GM18861 (cell line): ENCODE measurements around the gene LITAF.
A peak's percentile ranks its signal among the peaks of the same experiment; 100 is the strongest.
"Not testable (repeated sequence)": the region's sequence is repeated elsewhere in the genome, so short reads cannot be mapped to it uniquely, and the experiment has no call there.

ENCODE experiments used
- ATAC-seq: cut with Tn5 transposase; IDR thresholded peaks from one replicate; pipeline ENCODE4 v1.9.1; 2021; ENCODE audit not compliant: unreplicated experiment

Gene LITAF

DNA sequence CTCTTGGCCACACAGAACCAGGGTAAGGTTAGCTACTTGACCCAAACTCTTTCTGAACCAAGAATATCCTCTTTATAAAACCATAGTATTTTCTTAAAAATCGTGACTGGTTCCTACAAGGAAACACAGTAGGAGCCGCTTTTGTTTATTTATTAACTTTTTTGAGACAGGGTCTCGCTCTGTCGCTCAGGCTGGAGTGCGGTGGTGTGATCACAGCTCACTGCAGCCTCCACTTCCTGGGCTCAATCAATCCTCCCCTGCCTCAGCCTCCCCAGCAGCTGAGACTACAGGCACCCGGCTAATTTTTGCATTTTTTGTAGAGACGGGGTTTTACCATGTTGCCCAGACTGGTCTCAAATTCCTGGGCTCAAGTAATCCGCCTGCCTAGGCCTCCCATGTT, 14.7 kb upstream of the LITAF start:
- no peak for ATAC-seq

DNA sequence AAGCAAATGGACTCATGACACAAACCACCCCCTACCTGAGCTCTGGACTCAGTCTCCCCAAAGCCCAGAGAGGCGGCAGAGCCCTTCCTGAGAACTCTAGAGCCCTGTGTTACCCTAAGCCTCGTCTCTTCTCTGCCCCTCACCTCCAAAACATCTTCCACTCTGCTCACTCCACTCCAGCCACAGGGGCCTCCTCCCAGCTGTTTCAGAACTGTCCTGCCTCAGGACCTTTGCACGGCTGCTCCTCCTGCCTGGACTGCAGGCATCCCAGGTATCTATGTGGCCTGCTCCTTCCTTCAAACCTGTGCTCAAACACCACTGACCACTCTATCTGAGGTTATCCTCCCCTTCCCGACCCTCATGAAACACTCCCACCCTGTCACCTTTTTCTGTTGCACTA, 12.9 kb upstream of the LITAF start:
- ATAC-seq, result no peak

DNA sequence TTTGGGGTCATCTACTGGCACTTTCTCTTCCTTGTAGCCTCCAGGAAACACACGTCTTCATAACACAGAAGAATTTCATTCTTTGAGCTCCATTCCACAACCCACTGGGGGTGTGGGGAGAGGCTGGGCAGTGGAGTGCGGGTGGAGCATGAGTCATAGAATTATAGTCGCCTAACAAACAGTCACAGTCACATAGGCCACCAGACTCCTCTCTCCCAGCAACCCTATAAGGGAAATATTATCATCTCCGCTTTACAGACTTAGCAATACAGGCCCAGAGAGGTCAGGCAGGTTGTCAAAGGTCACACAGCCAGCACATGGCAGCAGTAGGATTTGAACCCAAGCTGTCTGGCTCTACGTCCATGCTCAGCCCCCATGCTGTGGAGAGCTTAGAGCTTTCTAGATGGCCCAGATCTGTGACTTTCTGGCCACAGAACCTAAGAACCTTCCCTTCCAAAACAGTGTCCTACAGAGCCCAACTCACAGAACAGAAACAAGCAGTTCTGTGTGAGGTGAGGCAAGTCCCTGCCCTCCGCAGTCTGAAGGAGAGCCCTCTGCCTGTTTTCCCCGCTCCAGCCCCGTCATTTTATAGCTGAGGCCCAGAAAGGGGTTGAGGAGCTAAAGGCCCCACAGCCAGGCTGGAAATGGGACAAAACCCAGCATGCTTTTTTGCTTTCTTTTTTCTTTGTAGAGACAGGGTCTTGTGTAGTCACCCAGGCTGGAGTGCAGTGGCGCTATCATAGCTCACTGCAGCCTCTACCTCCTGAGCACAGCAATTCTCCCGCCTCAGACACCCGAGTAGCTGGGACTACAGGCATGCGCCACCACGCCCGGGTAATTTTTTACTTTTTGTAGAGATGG, 10.7 kb upstream of the LITAF start:
- ATAC-seq, result no peak

DNA sequence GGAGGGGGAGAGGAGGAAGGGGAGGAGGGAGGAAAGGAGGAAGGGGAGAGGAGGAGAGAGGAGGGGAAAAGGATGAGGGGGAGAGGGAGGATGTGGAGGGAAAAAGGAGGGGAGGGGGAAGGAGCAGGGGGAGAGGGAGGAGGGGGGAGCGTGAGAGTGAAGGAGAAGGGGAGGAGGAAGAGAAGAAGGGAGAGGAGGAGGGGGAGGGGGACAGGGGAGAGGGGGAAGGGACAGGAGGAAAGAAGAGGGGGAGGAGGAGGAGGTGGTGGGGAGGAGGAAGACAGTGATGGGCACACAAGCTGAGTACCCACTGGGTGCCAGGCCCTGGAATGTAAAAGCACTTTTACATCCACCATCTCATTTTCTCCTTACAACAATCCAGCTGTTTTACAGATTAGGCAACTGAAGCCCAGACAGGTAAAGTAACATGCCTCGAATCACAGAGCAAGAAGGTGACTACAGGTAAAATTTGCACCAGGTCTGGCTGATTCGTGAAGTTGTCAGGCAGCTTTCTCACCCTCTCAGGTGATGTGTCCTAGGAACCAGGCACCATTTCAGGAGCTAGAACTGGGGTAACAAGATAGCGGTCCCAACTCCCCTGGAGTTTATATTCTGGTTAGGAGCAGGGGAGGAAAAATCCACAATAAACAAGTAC, 10.0 kb upstream of the LITAF start:
- ATAC-seq, result no peak

DNA sequence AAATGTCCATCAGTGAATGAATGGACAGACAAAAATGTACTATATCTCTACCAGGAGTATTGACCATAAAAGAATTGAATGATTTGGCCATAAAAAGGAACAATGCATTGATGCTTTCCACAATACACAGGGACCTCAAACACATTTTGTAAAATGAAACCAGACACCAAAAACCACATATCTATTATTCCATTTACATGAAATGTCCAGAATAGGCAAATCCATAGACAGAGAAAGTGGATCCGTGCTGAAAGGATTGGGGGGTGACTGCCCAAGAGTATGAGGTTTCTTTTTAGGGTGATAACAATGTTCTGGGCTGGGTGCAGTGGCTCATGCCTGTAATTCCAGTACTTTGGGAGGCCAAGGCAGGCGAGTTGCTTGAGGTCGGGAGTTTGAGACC, 6.9 kb upstream of the LITAF start:
- no peak for ATAC-seq

DNA sequence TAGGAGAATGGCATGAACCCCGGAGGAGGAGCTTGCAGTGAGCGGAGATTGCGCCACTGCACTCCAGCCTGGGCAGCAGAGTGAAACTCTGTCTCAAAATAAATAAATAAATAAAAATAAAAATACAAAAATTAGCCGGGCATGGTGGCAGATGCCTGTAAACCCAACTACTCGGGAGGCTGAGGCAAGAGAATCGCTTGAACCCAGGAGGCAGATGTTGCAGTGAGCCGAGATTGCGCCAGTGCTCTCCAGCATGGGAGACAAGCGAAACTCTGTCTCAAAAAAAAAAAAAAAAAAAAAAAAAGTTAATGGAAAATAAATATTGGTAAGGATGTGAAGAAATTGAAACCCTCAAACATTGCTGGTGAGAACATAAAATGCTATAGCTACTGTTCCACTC, 6.4 kb upstream of the LITAF start:
- not testable (repeated sequence) for ATAC-seq

DNA sequence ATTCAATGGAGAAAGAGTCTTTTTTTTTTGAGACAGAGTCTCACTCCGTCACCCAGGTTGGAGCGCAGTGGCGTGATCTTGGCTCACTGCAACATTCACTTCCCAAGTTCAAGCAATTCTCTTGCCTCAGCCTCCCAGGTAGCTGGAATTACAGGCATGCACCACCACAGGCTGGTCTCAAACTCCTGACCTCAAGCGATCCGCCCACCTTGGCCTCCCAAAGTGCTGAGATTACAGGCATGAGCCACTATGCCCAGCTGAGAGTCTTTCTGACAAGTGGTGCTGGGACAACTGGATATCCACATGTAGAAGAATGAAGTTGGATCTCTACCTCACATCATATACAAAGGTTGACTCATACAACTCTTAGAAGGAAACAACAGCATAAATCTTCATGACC, 4.9 kb upstream of the LITAF start:
- not testable (repeated sequence) for ATAC-seq

DNA sequence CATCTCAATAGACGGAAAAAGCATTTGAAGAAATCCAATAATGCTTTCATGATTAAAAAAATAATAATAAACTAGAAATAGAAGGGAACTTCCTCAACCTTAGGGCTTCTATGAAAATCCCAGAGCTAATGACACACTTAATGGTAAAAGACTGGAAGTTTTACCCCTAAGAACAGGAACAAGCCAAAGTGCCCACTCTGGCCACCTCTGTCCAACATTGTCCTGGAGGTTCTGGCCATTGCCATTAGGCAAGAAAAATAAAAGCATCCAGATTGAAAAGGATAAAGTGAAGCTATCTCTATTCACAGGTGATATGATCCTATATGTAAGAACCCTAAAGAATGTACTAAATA, 2.5 kb upstream of the LITAF start:
- no peak for ATAC-seq

DNA sequence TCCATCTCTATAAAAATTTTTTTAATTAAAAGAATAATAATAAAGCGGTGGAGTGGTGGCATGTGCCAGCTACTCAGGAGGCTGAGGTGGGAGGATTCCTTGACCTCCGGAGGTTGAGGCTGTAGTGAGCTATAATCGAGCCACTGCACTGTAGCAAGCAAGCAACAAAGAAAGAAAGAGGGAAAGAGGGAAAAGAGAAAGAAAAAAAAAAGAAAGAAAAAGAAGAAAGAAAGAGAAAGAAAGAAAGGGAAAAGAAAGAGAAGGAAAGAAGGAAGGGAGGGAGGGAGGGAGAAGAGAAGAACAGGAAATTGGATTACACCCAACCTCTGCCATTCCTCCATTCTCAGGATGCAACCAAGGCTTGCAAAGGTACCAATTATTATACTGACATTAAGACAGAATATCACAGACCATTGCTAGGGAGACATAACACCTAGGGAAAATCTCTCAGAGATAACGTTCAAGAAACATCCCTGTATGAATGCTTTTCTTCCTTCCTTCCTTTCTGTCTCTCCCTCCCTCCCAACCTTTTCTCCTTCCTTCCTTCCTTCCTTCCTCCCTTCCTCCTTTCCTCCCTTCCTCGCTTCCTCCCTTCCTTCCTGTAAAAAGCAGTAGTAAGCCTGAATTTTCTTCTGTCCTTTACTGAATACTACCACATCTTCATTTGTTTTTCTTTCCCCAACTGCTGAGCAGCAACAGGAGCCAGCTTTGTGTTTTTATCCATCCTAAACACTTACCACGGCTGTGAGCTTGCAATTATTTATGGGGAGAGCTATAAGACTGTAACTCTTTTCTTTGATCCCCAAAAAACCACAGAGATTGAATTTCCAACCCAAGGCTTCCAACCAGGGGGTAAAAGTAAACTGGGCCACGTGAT, 1.8 kb upstream of the LITAF start:
- no peak for ATAC-seq

DNA sequence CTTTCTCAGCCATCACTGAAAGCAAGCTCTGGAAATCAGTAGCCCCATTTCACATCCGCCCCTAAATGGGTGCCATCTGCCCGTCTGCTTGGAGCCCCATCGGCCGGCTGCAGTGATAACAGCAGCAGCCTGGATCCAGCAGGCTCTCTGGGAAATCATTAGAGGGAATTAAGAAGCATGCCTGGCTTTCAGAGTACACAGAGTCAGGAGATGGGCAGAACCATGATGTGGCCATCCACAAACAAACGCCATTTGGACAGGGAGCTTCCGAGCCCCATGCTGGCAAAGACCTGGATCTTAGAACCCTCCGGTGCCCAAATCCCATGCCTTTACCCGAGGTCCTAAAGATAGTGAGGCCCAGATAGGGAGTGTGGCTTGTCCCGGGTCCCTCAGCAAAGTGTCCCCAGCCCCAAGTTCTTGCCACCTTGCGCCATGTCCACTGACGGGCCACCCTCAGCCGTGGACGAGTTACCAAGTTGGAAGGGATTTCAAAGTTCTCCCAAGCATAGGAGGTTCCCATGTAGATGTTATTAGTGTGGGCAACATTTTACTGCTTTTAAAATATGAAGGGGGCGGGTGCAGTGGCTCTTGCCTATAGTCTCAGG, 1.0 kb upstream of the LITAF start:
- ATAC-seq, result no peak

DNA sequence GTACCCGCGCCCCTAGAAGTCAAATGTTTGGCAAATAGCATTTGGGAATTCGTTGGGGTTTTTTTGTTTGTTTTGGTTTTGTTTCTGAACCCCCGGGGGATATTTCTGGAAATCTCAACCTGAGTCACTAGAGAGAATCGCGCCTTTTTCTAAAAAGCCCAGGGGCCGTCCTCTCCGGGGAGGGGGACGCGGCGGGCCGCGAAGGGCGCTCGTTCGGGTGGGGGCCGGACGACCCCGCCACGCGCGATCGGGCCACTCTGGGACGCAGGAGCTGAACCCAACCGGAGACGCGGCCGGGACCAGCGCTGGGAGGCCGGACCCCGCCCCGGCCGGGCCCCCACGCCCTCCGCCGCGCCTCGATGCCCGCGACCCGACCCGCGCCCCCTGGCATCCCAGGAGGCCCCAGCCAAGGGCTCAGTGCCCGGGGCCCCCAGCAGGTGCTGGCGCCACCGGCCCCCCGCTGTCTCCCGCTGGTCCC, 302 bp downstream of the LITAF start:
- peak; percentile 13 for ATAC-seq

DNA sequence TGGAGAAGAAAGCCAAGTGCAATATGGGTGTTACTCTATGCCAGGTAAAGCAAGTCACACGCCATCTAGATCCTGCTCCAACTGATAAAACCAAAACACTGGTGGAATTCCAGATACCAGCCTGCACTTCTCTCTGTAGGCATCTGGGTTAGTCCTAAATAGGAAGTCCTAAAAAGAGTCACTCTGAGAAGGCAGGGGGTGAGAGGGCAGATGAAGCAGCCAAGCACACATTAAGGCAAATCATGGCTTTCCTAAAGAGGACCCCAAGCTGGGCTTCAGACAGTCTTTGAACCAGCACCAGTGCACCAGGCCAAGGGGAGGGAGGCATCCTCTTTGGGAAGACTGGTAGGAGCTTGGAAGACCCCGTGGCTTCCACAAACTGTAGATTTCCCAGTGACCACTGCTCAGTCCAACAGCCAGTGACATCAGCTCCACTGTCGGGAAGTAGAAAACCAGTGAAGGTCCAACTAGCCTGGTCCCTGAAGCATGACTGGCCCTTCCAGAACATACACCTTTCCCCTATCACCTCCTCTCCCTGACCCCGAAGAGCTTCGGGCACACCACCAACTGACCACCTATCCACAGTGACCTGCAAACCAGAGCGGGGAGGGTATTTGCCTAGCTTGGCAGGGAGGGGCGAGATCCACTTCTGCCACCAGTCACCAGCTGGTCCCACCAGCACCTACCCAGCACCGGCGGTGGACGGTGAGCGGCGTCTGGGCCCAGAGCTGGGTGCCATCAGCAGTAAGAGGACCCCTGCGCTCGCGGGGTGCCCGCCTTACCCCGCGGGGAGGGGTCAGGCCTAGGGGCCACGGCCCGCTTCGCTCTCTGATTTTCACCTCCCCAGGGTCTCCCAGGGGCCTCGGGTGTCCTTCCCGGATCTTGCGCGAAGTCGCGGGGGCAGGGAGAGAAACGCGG, 1.0 kb downstream of the LITAF start:
- no peak for ATAC-seq

DNA sequence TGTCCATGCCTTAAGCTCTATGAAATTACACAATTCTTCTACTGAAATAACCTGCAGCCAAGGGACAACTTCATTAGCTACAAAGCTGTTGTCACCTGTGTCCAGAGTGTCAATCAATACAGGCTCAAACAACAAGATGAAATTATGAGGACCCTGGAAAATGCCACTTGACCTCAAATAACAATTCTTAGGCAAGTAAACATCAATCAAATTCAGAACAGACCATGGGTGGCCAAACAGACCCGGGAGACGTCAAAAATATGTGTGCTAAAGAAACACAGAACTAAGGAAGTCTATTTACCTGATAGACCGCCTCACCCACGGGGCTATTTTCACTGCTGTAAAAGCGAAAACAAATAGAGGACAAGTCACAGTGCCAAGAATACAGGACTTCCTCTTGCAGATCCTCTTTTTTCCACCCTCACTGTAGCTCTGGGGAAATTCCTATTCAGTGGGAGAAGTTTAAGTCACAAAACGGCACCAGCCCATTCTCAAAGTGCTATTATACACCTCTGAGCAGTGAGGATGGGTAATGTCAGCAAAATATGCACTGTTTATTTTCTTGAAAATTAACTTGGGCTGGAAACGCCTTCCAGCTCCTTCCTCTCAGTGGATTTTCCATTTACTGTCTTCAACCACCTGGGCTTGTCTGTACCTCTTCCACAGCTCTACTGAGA, 2.7 kb downstream of the LITAF start:
- ATAC-seq, result no peak

DNA sequence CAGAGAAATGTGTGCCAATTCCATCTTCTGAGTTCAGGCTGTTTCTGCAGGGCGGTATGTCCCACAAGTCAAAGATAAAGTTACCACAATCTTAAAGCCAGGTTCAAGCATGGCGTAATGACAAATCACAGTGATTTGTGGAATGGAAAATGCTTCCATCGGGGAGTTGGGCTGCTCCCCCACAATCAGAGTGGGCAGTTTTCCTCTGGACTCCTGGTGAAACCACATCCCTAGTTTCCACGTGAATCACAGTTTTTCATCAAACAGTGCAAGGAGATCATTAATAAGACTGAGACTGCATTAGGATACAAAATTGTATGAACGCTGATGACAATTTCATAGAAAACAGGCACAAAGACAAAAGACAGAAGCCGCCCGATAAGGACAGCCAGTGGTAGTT, 3.6 kb downstream of the LITAF start:
- ATAC-seq, result no peak

DNA sequence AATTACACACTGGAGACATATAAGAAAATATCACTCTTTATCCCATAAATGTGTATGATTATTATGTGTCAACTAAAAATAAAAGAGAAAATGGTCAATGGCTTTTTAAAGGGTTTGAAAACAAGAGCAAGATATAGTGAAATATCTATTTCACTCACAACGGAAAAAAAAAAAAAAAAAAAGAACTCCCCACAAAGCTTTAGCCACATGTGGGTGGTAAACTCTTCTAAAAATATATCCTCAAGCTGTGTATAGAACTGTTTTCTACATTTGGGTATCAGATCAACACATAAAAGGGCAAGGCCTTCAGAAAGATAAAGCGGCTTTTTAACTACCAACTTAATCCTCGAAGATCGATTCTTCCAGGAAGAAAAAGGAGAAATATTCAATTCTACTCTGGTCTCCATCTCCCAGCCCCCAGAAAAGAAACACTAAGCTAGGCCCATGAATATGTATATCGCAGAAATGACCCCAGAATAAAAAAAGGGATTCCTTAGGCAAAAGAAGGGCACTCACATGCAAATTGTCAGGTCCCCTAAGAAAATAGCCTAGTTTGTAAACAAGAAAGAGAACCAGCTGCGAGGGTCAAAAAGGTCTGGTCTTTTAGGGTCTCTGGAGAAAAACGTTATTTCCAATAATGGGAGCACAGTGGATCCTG, 4.4 kb downstream of the LITAF start:
- ATAC-seq, result peak; percentile 31

DNA sequence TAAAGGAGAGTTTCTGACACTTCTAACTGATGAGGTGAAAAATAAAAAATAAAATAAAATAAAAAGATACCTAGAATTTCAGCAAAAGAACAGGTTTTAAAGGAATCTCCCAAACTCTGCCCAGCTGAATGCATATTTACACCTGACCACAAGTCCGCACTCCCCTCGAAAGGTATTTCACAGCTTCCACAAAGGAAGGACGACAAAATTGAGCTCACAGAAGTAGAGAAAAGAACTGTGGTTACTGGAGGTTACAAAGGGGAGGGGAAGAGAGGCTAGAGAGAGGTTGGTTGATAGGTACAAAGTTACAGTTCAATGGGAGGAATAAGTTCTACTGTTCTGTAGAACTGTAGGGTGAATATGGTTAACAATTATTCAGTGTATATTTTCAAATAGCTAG, 5.0 kb downstream of the LITAF start:
- ATAC-seq, result no peak

DNA sequence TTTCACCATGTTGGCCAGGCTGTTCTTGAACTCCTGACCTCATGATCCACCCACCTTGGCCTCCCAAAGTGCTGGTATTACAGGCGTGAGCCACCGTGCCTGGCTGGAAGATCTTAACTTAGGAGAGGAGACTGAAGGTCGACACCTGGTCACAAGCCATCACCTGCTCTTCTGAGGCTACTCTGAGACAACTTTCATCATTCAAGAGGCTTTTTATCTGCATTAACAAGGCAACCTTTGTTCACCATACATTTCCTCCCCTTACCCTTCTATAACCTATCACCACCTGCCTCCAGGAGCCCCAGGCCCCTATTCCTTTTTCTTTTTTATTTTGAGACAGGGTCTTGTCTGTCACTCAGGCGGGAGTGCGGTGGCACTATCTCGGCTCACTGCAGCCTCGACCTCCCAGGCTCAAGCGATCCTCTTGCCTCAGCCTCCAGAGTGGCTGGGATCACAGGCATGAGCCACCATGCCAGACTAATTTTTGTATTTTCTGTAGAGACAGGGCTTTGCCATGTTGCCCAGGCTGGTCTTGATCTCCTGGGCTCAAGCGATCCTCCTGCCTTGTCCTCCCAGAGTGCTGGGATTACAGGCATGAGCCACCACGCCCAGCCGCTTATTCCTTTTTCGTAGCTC, 6.2 kb downstream of the LITAF start:
- no peak for ATAC-seq

DNA sequence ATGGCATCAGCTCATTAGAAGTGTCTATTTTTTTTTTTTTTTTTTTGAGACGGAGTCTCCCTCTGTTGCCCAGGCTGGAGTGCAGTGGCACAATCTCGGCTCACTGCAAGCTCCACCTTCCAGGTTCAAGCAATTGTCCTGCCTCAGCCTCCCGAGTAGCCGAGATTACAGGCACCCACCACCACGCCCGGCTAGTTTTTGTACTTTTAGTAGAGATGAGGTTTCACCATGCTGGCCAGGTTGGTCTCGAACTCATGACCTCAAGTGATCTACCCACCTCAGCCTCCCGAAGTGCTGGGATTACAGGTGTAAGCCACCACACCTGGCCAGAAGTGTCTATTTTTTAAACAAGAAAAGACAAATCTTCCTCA, 9.4 kb downstream of the LITAF start:
- not testable (repeated sequence) for ATAC-seq
